ENCODE data around the gene PAPPA2.

DNA sequence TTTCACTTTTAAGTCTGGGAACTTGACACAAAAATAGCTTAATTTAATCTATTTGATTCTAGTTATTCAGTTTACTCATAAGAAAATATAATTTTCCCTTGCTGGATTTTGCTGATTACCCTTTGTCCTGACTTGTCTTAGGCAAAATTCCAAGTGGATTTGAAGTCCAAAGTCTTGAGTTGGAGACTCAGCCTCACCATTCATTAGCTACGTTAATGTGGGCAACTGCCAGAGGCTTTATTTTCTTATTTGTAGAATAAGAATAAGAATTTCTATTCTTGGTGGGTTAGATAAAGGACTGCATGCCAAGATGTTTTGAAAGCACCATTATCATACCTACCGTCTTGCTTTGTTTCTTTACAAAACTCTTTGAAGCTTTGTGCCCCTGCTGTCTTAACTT, 22.8 kb upstream of the PAPPA2 start:
- TF ChIP-seq POLR2A (IDR thresholded peaks at IDR 0.05; ENCODE audit: low read length) (no peak), GATA1 (IDR thresholded peaks at IDR 0.05; ENCODE audit: low read depth, low read length) (no peak)
